Mesothelial cell of epicardium (in vitro differentiated cells): ENCODE data around the gene CFAP46. TPM values are rescaled to one million over a fixed set of nuclear protein-coding genes. Genes with fewer than 3 reads are reported as not detected.

ENCODE experiments used
- DNase-seq, 2 experiments: peaks; one replicate each; pipeline ENCODE4 v3.0.0; 2021; ENCODE audit warnings: low spot score in 2 of 2; ENCODE audit not compliant: unreplicated experiment in 2 of 2
- H3K27ac Mint-ChIP-seq: 2 replicates; pipeline ENCODE4 v1.8.0; 2021; ENCODE audit warnings: mixed read lengths
- H3K27me3 Mint-ChIP-seq: 2 replicates; pipeline ENCODE4 v1.8.0; 2021; ENCODE audit warnings: low read depth, mixed read lengths
- H3K36me3 Mint-ChIP-seq: 2 replicates; pipeline ENCODE4 v1.8.0; 2021; ENCODE audit warnings: mixed read lengths
- H3K4me1 Mint-ChIP-seq: 2 replicates; pipeline ENCODE4 v1.8.0; 2021; ENCODE audit warnings: mixed read lengths
- H3K4me3 Mint-ChIP-seq: 2 replicates; pipeline ENCODE4 v1.8.0; 2021; ENCODE audit warnings: mild to moderate bottlenecking, moderate library complexity, mixed read lengths
- H3K9me3 Mint-ChIP-seq: 2 replicates; pipeline ENCODE4 v1.8.0; 2021; ENCODE audit warnings: mixed read lengths
- total RNA-seq: library from RNA; stranded (reverse); gene quantifications from 3 replicates; pipeline ENCODE4 v1.2.1, GENCODE V29; 2021
- TF ChIP-seq, protein P1 (sequence below): fragments of 200-600 bp; sonication (generic); IDR thresholded peaks from one replicate; pipeline ENCODE4 v1.5.0; 2021; ENCODE audit warnings: antibody characterized with exemption; ENCODE audit not compliant: unreplicated experiment

The CFAP46 gene
- total RNA-seq, 1 donor from 2014 or later: 3.1 TPM

DNA sequence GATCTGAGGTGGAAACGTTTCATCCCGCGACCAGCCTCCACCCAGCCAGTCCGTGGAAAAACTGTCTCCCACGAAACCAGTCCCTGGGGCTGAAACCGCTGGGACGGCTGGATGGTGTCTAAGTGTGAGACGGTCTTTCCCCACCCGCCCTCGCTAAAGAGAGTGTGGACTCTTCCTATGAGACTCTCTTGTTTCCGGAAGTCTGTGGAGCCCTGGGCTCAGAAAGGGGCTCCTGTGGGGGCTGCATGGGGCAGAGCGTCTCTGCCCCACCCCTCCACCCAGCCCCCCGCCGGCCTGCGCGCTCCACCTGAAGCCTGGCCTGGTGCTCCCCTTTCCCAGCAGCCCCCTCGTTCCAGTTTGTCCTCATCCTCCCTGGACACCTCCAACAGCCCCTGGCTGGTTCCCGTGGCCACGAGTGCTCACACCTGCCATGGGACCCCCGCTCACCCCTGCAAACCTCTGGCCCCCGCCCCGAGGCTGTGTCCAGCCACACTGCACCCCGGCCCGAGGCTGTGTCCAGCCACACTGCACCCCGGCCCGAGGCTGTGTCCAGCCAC, 28.7 kb downstream of the CFAP46 start:
- DNase-seq: peak in 1 of 2 experiments; percentile 12
- Mint-ChIP-seq H3K36me3 (no peaks in the 10 kb centered on the region), H3K4me3 (no peak overlapping the region), H3K4me1 (peaks cover 8% of the 10 kb centered on the region), H3K27me3 (no peaks in the 10 kb centered on the region), H3K9me3 (no peaks in the 10 kb centered on the region), H3K27ac (no peak overlapping the region)
- TF ChIP-seq, protein P1, sequence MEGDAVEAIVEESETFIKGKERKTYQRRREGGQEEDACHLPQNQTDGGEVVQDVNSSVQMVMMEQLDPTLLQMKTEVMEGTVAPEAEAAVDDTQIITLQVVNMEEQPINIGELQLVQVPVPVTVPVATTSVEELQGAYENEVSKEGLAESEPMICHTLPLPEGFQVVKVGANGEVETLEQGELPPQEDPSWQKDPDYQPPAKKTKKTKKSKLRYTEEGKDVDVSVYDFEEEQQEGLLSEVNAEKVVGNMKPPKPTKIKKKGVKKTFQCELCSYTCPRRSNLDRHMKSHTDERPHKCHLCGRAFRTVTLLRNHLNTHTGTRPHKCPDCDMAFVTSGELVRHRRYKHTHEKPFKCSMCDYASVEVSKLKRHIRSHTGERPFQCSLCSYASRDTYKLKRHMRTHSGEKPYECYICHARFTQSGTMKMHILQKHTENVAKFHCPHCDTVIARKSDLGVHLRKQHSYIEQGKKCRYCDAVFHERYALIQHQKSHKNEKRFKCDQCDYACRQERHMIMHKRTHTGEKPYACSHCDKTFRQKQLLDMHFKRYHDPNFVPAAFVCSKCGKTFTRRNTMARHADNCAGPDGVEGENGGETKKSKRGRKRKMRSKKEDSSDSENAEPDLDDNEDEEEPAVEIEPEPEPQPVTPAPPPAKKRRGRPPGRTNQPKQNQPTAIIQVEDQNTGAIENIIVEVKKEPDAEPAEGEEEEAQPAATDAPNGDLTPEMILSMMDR: no peak

DNA sequence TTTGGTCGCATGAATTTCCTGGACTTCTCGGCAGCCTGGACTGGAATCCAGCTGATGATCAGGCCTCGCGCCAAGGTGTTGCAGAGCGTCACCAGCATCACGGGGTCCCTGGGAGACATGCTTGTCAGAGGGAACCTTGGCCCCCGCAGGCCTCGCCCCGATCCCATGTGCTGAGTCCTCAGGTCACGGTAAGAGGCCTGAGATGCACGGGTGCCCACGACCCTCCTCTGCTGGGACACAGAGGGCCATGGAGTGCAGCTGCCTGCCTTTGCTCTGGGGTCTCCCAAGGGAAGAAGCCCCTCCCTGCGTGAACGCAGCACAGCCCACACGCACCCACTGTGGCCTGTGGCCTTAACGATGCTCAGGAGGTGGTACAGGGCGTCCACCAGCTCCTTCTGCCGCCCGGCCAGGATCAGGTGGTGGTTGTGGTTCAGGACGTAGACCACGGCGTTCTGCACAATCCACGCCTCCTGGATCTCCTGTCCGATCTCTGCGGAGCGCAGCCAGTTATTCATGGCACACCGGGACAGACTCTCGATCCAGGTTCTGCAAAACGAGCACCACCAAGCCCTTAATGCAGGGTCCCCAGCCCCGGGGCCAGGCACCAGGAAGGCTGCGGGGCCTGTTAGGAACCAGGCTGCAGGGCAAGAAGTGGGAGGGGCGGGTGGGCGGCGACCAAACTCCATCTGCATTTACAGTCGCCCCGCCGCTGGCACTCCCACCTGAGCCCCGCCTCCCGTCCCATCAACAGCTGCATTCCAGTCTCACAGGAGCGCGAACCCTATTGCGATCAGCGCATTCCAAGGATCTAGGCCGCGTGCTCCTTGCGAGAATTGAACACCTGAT, 29.4 kb downstream of the CFAP46 start:
- Mint-ChIP-seq H3K4me1 (peaks cover 5% of the 10 kb centered on the region), H3K4me3 (no peak overlapping the region), H3K9me3 (no peaks in the 10 kb centered on the region), H3K36me3 (no peaks in the 10 kb centered on the region), H3K27ac (no peak overlapping the region), H3K27me3 (no peaks in the 10 kb centered on the region)
- TF ChIP-seq, protein P1: no peak
- DNase-seq: peak in 1 of 2 experiments; percentile 24

DNA sequence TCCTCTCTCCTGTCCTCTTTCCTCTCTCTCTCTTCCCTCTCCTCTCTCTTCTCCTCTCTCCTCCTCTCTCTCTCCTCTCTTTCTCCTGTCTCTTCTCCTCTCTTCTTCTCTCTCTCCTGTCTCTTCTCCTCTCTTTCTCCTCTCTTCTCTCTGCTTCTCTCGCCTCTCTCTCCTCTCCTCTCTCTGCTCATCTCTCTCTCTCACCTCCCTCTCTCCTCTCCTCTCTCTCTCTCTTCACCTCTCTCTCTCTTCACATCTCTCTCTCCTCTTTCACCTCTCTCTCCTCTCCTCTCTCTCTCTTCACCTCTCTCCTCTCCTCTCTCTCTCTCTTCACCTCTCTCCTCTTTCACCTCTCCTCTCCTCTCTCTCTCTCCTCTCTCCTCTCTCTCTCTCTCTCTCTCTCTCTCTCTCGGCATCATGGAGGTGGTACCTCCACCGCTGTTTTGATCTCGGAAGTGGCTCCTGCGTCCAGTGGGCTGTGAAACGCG, 30.1 kb downstream of the CFAP46 start:
- H3K4me1 Mint-ChIP-seq: peaks cover 5% of the 10 kb centered on the region
- TF ChIP-seq, protein P1: no peak
- H3K27ac Mint-ChIP-seq: no peak overlapping the region
- no peaks in the 10 kb centered on the region for H3K27me3 Mint-ChIP-seq
- no peaks in the 10 kb centered on the region for H3K9me3 Mint-ChIP-seq
- no peaks in the 10 kb centered on the region for H3K36me3 Mint-ChIP-seq
- DNase-seq: no peak
- no peak overlapping the region for H3K4me3 Mint-ChIP-seq

DNA sequence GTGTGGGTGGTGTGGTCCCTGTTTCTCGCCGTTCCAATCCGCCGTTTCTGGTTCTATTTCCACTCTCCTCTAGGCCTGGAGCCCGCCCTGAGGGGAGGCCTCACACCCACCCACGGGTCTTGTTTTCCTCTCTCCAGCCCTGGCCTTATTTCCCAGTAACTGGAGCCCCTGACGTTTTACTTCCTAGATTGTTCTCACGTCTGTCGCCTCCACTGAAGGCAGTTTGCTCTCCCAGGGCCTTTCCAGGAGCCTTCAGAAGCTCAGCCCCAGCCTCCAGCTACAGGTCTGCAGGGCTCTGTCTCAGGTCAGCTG, 30.6 kb downstream of the CFAP46 start:
- no peaks in the 10 kb centered on the region for H3K9me3 Mint-ChIP-seq
- H3K27me3 Mint-ChIP-seq: no peaks in the 10 kb centered on the region
- DNase-seq: no peak
- peak overlapping the region; percentile 17 for H3K27ac Mint-ChIP-seq
- TF ChIP-seq, protein P1: no peak
- no peaks in the 10 kb centered on the region for H3K36me3 Mint-ChIP-seq
- peaks cover 5% of the 10 kb centered on the region for H3K4me1 Mint-ChIP-seq
- no peak overlapping the region for H3K4me3 Mint-ChIP-seq

DNA sequence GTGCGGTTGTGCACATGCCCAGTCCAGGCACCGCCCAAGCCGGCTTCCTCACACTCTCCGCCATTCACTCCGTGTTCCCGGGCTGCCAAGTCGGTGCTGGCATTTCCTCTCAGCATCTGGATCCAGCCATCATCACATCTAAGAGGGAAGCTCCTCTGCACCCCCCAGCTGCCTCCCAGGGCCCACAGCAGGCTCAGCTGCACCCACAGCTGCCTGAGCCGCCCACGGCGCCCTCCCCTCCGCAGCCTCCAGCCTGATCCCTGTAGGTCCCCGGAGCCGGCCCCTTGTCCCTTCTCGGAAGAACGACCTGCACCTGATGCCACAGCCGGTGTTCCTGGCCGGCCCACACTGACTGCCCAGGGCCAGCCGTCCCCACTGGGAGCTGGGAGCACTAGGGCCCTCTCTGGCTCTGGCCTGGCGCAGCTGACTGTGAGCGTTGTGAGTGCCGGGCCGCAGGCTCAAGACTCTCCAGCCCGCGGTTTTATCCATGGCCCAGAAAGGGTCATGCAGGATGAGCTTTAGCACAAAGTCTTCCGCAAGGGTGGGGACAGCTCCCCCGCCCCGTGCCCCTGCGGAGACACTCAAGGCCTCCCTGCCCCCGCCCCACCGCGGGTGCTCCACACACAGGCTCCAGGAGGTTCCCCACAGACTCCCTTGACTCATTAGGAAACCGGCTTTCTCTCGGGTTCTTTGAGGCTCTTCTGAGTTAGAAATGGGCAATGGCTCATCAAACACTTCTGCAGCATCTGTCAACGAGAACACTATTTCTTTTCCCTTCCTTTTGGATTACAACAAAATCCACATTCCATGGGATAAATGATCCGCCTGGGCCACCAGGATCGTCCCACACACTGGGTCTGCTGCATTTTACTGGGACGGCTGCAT, 31.2 kb downstream of the CFAP46 start:
- H3K36me3 Mint-ChIP-seq: no peaks in the 10 kb centered on the region
- TF ChIP-seq, protein P1: no peak
- H3K4me1 Mint-ChIP-seq: peaks cover 5% of the 10 kb centered on the region
- H3K27ac Mint-ChIP-seq: peak overlapping the region; percentile 17
- DNase-seq: peak in 1 of 2 experiments; percentile 14
- no peaks in the 10 kb centered on the region for H3K9me3 Mint-ChIP-seq
- no peaks in the 10 kb centered on the region for H3K27me3 Mint-ChIP-seq
- H3K4me3 Mint-ChIP-seq: no peak overlapping the region
